Forelimb muscle (tissue), 1 donor: Measurements from ENCODE around the gene SORCS2. TPM values are rescaled to one million over a fixed set of nuclear protein-coding genes. Genes with fewer than 3 reads are reported as not detected.

Source experiments
- DNase-seq: peaks from one replicate; pipeline ENCODE4 v3.0.0-alpha.2; 2013; ENCODE audit warnings: low read depth
- polyA plus RNA-seq: library from polyadenylated mRNA; unstranded; fragments of 120-200 nt; gene quantifications from one replicate; pipeline ENCODE4 v1.2.1, GENCODE V29; 2013; ENCODE audit not compliant: insufficient read length

Gene SORCS2
- polyA plus RNA-seq, 1 donor, result 8.8 TPM

GRCh38 chr4:7222521-7222920 lies 30.2 kb downstream of the SORCS2 start:
- DNase-seq, result no peak

DNA sequence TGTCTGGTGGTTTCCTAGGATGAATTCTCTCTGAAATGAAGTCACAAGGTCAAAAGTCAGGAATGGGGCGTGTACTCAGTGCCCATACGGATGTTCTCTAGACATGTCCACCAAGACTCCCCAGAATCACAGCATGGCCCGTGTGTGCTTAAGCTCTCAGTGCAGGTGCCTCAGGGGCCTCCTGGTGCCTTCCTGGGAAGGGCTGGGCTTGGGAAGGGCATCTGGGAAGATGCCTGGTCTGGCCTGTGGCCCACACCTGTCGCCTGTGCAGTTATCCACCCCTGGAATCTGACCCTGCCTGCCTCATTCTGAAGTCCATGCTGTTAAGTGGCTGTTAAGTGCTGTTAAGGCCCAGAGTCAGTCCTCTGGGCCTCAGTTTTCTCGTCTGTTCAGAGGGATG lies 31.2 kb downstream of the SORCS2 start:
- DNase-seq, result no peak

DNA sequence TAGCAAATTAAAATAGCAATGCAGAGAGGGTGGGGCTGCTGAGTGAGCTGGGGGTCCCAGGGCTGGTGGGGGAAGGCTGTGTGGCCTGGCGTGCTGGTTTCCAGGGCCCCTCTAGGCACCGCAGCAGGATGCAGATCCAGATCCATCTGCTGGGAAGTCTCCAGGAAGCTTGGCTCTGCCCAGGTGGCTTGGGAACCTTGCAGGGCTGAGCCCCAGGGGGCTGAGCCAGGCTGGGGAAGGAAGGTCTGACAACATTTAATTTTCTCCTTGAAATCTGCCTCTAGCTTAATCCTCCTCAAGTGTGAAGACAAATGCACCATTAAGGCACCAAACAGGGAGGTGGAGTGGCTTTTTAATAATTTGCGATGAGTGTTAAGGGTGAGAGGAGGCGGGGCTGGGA lies 31.7 kb downstream of the SORCS2 start:
- DNase-seq, result no peak

DNA sequence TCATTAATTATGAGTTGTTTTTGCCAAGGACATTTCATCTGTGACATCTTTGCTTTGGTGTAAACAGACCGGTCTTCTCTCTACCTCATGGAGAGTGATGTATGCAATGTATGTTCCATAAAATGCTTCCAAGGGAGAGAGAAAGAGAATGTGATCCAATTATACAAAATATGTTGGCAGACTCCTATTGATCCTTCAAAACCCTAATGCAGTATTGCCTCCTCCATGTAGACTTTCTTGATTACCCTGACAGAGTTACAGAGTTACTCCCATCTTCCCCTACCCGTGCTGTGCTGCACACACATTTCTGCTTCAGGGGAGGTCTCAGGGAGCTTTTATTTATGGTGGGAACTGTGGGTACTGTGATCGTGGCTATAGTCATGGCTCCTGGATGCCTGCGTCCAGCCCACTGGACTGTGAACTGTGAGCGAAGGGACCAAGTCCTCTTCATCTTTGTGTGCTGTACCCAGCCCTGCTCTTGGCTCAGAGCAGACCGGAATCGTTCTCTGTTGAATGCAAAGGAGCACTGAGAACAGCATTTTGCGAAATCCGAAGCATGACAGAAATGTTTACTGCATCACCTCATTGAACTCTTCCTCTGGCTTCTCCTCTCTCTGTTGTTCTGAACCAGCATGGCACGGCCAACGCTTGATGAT lies 32.7 kb downstream of the SORCS2 start:
- no peak for DNase-seq

GRCh38 chr4:7226439-7226838 lies 34.1 kb downstream of the SORCS2 start:
- DNase-seq, result no peak

DNA sequence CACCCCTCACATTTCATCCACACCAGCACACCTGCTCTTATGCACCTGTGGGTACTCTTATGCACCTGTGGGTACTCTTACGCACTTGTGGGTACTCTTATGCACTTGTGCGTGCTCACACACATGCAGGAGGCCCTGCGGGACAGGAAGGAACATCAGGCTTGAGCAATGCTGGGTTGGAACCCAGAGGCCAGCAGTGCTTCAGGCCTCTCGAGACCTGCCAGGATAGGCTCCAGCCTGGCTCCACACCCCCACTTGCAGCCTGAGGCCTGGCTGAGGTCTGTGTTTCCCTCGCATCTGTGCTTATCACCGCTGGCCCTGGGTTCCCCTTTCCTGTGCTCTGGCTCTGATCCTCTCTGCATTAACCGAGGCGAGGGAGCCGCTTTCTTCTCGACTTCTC lies 34.7 kb downstream of the SORCS2 start:
- DNase-seq, result no peak

DNA sequence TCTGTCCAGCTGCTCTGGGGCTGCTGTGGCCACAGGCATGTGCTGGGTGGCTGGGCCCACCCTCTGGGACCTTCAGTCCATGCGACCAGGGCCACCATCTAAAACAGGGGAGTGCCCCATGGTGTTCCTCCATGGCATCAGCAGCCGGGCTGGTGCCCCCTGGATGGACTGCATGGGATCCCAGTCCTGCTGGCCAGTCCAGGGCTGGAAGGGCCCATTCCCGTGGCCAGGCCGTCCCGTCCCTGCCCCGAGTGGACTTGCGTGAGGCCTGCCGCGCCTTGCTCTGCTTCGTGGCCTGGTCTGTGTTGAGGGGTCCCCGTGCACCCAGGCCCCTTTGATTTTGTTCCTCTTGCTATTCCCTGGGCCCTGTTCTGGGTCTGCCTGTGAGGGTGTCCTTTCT lies 36.4 kb downstream of the SORCS2 start:
- DNase-seq, result no peak

DNA sequence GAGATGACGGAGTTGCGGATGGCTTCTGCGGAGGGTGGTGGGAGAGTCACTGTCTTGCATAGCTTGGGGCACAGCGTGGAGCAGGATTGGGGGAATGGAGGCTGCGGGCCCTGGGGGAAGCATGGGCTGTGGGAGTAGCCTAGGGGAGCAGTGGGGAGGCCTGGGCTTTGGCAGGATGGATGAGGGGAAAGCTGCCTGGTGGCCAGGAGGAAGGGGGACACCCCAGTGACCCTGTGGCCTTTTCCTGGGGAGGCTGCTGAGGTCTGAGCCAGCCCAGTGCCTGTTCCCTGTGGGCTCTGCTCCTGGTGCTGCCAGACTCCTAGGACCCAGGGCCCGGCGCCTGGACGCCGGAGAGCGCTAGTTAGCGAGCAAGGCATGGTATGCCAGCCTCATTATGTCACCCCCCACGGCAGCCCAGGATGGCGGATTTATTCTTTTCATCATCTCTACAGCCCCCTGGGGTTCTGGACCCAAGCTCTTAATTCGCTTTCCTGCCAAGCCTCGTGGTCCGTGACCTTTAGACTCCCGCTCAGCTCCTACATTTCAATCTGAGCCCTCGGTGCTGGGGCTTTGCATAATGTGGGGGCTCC lies 39.8 kb downstream of the SORCS2 start:
- DNase-seq, result no peak

DNA sequence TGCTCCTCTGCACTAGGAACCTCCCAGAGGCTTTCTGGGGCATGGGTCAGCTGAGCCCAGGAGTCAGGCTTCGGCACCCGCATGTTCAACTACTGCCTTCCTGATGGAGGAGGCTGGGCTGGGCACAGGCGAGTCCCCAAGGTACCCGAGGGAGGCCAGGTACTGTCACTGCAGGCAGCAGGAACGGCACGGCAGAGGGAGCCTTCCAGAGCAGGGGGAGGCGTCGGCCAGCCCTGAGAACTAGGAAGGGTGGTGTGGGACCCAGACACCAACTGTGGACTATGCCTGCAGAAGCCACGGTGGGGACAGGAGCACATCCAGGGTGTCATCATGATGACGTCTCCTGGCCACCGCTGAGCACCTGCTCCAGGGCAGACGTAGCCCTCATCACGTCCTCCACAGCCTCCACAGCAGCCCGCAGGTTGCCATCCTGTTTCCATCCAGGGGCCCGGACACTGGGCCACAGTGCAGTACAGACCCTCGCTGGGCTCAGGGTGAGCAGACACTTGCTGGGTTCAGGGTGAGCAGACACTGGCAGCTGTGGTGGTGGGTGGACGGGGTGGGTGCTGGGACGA lies 40.8 kb downstream of the SORCS2 start:
- DNase-seq, result no peak

DNA sequence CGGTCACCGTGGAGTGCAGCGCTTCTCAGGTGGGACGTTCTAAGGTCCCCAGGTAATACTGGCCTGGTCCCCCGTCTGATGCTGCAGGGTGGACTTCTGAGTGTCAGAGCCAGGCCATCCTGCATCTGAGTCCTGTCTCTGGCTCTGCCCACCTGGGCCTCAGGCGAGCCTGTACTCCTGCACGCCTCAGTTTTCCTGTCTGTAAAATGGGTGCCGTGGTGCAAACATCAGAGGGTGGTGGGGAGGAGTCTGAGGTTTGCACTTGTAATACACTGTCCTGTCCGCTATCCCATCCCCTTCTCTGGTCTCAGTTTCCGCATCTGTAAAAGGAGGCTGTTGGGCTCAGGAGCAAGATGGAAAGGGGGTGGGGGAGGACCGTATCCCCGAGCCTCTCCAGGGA lies 41.3 kb downstream of the SORCS2 start:
- DNase-seq, result no peak

DNA sequence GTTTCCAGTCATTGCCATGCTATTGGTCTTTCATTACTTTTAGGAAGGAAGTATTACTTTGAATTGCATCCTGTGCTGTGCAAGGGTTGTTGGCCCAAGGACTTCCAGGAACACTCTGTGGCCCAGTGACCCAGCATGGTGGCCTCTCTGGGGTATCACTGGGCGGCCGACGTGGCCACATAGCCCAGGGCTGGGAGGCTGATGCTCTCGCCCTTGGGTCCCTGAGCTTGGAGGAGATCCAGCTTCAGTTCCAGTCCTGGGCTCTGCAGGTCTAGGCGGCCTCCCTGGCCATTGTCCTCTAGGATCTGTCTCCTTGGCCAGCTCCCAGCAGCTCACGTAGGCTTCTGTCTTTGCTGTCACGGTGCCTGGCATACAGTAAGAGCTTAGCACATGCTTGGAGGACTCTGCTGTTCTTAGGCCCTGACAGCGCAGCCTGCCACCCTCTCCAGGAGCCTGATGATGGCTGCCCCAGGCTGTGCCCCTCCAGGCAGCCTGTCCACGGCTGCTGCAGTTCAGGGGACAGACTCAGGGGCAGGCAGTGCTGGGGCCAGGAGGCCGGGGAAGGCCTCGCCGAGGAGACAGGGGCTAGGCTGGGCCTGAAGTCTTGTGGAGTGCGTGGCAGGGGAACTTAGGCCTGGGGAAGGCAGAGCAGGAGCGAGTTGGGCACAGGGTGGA lies 42.2 kb downstream of the SORCS2 start:
- no peak for DNase-seq

GRCh38 chr4:7235030-7235380 lies 42.7 kb downstream of the SORCS2 start:
- DNase-seq, result no peak

DNA sequence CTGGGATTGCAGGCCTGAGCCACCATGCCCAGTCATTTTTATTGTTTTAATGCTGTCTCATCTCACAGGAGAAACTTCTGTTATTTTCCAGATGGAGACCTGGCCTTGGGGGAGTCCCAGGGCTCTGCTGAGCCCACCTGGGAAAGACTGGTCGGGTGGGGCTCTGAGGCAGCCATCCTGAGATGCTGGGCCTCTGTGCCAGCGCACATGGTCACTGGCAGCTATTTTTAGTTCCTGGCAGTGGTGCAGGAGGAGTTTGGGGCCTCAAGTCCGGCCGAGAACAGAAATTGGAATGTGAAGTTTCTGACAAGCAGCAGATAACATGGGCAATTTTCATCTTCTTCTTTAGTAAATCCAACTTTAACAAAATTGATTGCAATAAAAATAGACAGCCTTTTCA lies 44.5 kb downstream of the SORCS2 start:
- DNase-seq, result no peak

- DNase-seq, result no peak
Measured at GRCh38 chr4:7237873-7238272, 45.5 kb downstream of the SORCS2 start.

GRCh38 chr4:7238300-7238960 lies 46.1 kb downstream of the SORCS2 start:
- DNase-seq, result no peak

- no peak for DNase-seq
Measured at GRCh38 chr4:7239101-7239820, 46.9 kb downstream of the SORCS2 start.

GRCh38 chr4:7239844-7240243 lies 47.5 kb downstream of the SORCS2 start:
- DNase-seq, result no peak

DNA sequence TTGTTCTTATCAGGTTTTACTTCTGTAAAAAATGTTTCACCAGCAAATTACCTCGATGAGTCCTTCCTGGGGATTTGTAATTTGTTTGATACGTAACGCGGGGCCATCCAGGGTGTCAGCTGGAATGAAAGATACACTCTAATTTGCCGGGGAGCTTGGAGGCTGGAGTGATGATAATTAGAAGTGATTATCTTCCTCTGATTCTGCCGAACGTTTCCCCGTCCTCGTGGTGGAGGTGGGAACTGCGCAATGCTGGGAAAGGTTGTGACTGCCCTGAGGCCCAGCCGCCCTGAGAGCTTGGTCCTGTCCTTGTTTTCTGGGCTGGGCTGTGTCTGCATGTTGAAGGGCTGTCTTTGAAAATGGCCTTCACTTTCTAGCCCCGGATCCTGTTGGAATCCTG lies 48.0 kb downstream of the SORCS2 start:
- no peak for DNase-seq

GRCh38 chr4:7241597-7242125 lies 49.3 kb downstream of the SORCS2 start:
- DNase-seq, result no peak

DNA sequence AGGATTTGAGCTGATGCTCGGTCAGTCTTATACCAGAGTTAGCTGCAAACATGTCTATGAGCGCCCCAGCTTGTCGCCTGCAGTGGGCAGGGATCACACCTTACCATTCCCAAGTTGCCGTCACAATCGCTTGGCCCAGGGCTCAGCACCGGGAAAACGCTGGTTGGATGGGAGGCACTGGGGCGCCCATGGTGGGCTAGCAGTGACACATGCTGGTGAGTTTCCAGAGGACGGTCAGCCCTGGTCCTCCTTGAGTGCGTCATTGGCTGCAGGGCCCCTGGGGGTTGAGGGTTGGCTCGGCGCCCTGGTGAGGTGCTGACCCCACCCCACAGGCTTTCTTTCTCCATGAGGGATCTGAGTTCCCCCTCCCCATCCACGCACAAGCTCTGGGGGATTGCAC lies 50.4 kb downstream of the SORCS2 start:
- DNase-seq, result no peak

- no peak for DNase-seq
Measured at GRCh38 chr4:7243609-7244330, 51.4 kb downstream of the SORCS2 start.
